Activated T-cell treated with anti-CD3 and anti-CD28 coated beads, Interleukin-2, amount 50 U/mL, for 72 hours (primary cell): ENCODE data around the gene PEX14. TPM values are rescaled to one million over a fixed set of nuclear protein-coding genes. Genes with fewer than 3 reads are reported as not detected.

Experiments
- ATAC-seq, 2 donors: fragments of 150-1000 bp; cut with Tn5 transposase; replicated peaks in 1 of 2; 2 replicates each; pipeline ENCODE4 v1.10.0; 2021; ENCODE audit warnings: moderate library complexity in 2 of 2, mild to moderate bottlenecking in 1 of 2
- DNase-seq, 2 donors: peaks; one replicate each; pipeline ENCODE4 v3.0.0; 2021 to 2022; ENCODE audit warnings: mixed read lengths in 1 of 2
- H3K27ac Mint-ChIP-seq: one replicate; pipeline ENCODE4 v1.8.0; 2022; ENCODE audit warnings: mild to moderate bottlenecking, moderate library complexity, mixed read lengths
- H3K27me3 Mint-ChIP-seq: one replicate; pipeline ENCODE4 v1.8.0; 2022; ENCODE audit warnings: low read depth, mixed read lengths
- H3K36me3 Mint-ChIP-seq, 2 donors: one replicate each; pipeline ENCODE4 v1.8.0; 2022; ENCODE audit warnings: mixed read lengths in 2 of 2, mild to moderate bottlenecking in 1 of 2; ENCODE audit not compliant: insufficient read depth in 2 of 2
- H3K4me1 Mint-ChIP-seq: one replicate; pipeline ENCODE4 v1.8.0; 2022; ENCODE audit warnings: low read depth, mixed read lengths
- H3K4me3 Mint-ChIP-seq, 2 donors: one replicate each; pipeline ENCODE4 v1.8.0; 2022; ENCODE audit warnings: mild to moderate bottlenecking in 2 of 2, mixed read lengths in 2 of 2, moderate library complexity in 2 of 2
- H3K9me3 Mint-ChIP-seq, 2 donors: one replicate each; pipeline ENCODE4 v1.8.0; 2022; ENCODE audit warnings: mixed read lengths in 2 of 2
- total RNA-seq, 2 donors: library from RNA; stranded (reverse); gene quantifications; one replicate each; pipeline ENCODE4 v1.2.3, GENCODE V29; 2022

The PEX14 gene
- total RNA-seq, 2 donors from 2014 or later, result 25.7 to 30.2 TPM

- Mint-ChIP-seq H3K4me1 (peaks cover 51% of the 10 kb centered on the region), H3K36me3 (peaks cover 2 to 4% of the 10 kb centered on the region in 2 donors), H3K9me3 (no peaks in the 10 kb centered on the region), H3K27ac (no peak overlapping the region), H3K4me3 (no peak overlapping the region), H3K27me3 (no peaks in the 10 kb centered on the region)
- ATAC-seq, result no peak
- no peak for DNase-seq
These were observed 44.3 kb downstream of the PEX14 start for GRCh38 chr1:10519016-10519417.

GRCh38 chr1:10520497-10520896, 45.7 kb downstream of the PEX14 start:
- ATAC-seq (no peak), DNase-seq (no peak)
- Mint-ChIP-seq H3K4me1 (peaks cover 49% of the 10 kb centered on the region), H3K36me3 (peaks cover 2 to 4% of the 10 kb centered on the region in 2 donors), H3K4me3 (no peak overlapping the region), H3K9me3 (no peaks in the 10 kb centered on the region), H3K27ac (no peak overlapping the region), H3K27me3 (no peaks in the 10 kb centered on the region)

GRCh38 chr1:10520952-10521351, 46.2 kb downstream of the PEX14 start:
- DNase-seq, result no peak
- H3K27me3 Mint-ChIP-seq, result no peaks in the 10 kb centered on the region
- H3K27ac Mint-ChIP-seq, result peak overlapping the region; percentile 93
- H3K9me3 Mint-ChIP-seq, result no peaks in the 10 kb centered on the region
- H3K36me3 Mint-ChIP-seq, result peaks cover 2 to 4% of the 10 kb centered on the region in 2 donors
- peaks cover 44% of the 10 kb centered on the region for H3K4me1 Mint-ChIP-seq
- peak overlapping the region in 1 of 2 donors; percentile 57 for H3K4me3 Mint-ChIP-seq
- ATAC-seq, result no peak

- H3K9me3 Mint-ChIP-seq, result no peaks in the 10 kb centered on the region
- H3K27ac Mint-ChIP-seq, result peak overlapping the region; percentile 93
- peak; percentile 22 to 70 for ATAC-seq
- no peak for DNase-seq
- peaks cover 2 to 4% of the 10 kb centered on the region in 2 donors for H3K36me3 Mint-ChIP-seq
- H3K4me3 Mint-ChIP-seq, result peak overlapping the region in 1 of 2 donors; percentile 57
- H3K4me1 Mint-ChIP-seq, result peaks cover 39% of the 10 kb centered on the region
- H3K27me3 Mint-ChIP-seq, result no peaks in the 10 kb centered on the region
These were observed 46.9 kb downstream of the PEX14 start for GRCh38 chr1:10521537-10522157.

- no peaks in the 10 kb centered on the region for H3K9me3 Mint-ChIP-seq
- peaks cover 2 to 4% of the 10 kb centered on the region in 2 donors for H3K36me3 Mint-ChIP-seq
- peak in 1 of 2 donors; percentile 14 for ATAC-seq
- H3K27me3 Mint-ChIP-seq, result no peaks in the 10 kb centered on the region
- no peak for DNase-seq
- peaks cover 32% of the 10 kb centered on the region for H3K4me1 Mint-ChIP-seq
- H3K4me3 Mint-ChIP-seq, result peak overlapping the region in 1 of 2 donors; percentile 57
- peak overlapping the region; percentile 93 for H3K27ac Mint-ChIP-seq
These were observed 47.6 kb downstream of the PEX14 start for GRCh38 chr1:10522322-10522860.

- no peaks in the 10 kb centered on the region for H3K27me3 Mint-ChIP-seq
- H3K9me3 Mint-ChIP-seq, result no peaks in the 10 kb centered on the region
- peaks cover 2 to 4% of the 10 kb centered on the region in 2 donors for H3K36me3 Mint-ChIP-seq
- peaks cover 48% of the 10 kb centered on the region for H3K4me1 Mint-ChIP-seq
- DNase-seq, result no peak
- peak overlapping the region; percentile 15 for H3K27ac Mint-ChIP-seq
- H3K4me3 Mint-ChIP-seq, result peak overlapping the region in 1 of 2 donors; percentile 31
- peak in 1 of 2 donors; percentile 54 for ATAC-seq
These were observed 50.5 kb downstream of the PEX14 start for GRCh38 chr1:10525208-10525607.

GRCh38 chr1:10528066-10529014, 53.6 kb downstream of the PEX14 start:
- no peak for DNase-seq
- no peak overlapping the region for H3K27ac Mint-ChIP-seq
- no peaks in the 10 kb centered on the region for H3K27me3 Mint-ChIP-seq
- peaks cover 0 to 2% of the 10 kb centered on the region in 2 donors for H3K36me3 Mint-ChIP-seq
- peaks cover 27% of the 10 kb centered on the region for H3K4me1 Mint-ChIP-seq
- ATAC-seq, result no peak
- no peak overlapping the region for H3K4me3 Mint-ChIP-seq
- no peaks in the 10 kb centered on the region for H3K9me3 Mint-ChIP-seq

- ATAC-seq, result no peak
- H3K4me1 Mint-ChIP-seq, result peaks cover 28% of the 10 kb centered on the region
These were observed 54.3 kb downstream of the PEX14 start for GRCh38 chr1:10529091-10529490.

GRCh38 chr1:10529765-10530164, 55.0 kb downstream of the PEX14 start:
- H3K9me3 Mint-ChIP-seq, result no peaks in the 10 kb centered on the region
- H3K4me1 Mint-ChIP-seq, result peaks cover 32% of the 10 kb centered on the region
- H3K36me3 Mint-ChIP-seq, result no peaks in the 10 kb centered on the region
- no peak overlapping the region for H3K4me3 Mint-ChIP-seq
- no peak for DNase-seq
- no peak overlapping the region for H3K27ac Mint-ChIP-seq
- ATAC-seq, result no peak
- H3K27me3 Mint-ChIP-seq, result no peaks in the 10 kb centered on the region

More at GRCh38 chr1:10529091-10529490, 54.3 kb downstream of the PEX14 start:
- no peak for DNase-seq
- H3K9me3 Mint-ChIP-seq, result no peaks in the 10 kb centered on the region
- no peaks in the 10 kb centered on the region for H3K36me3 Mint-ChIP-seq
- no peak overlapping the region for H3K4me3 Mint-ChIP-seq
- H3K27ac Mint-ChIP-seq, result no peak overlapping the region
- H3K27me3 Mint-ChIP-seq, result no peaks in the 10 kb centered on the region

GRCh38 chr1:10530281-10530740, 55.6 kb downstream of the PEX14 start:
- Mint-ChIP-seq H3K27me3 (no peaks in the 10 kb centered on the region), H3K9me3 (no peaks in the 10 kb centered on the region), H3K27ac (no peak overlapping the region), H3K36me3 (no peaks in the 10 kb centered on the region), H3K4me1 (peaks cover 32% of the 10 kb centered on the region), H3K4me3 (no peak overlapping the region)
- ATAC-seq, result no peak
- no peak for DNase-seq

GRCh38 chr1:10530756-10531495, 56.2 kb downstream of the PEX14 start:
- ATAC-seq (no peak), DNase-seq (no peak)
- Mint-ChIP-seq H3K36me3 (no peaks in the 10 kb centered on the region), H3K9me3 (no peaks in the 10 kb centered on the region), H3K4me1 (peaks cover 32% of the 10 kb centered on the region), H3K4me3 (no peak overlapping the region), H3K27ac (no peak overlapping the region), H3K27me3 (no peaks in the 10 kb centered on the region)

- no peak for ATAC-seq
- no peak for DNase-seq
- Mint-ChIP-seq H3K9me3 (no peaks in the 10 kb centered on the region), H3K4me1 (peaks cover 32% of the 10 kb centered on the region), H3K27ac (no peak overlapping the region), H3K4me3 (no peak overlapping the region), H3K27me3 (no peaks in the 10 kb centered on the region), H3K36me3 (no peaks in the 10 kb centered on the region)
These were observed 57.6 kb downstream of the PEX14 start for GRCh38 chr1:10532362-10532761.
